Keratinocyte (primary cell): Measurements from ENCODE around the gene HACD1.

Experiments
- CTCF ChIP-seq, 3 experiments: IDR thresholded peaks in 1 of 3; conservative IDR thresholded peaks in 1 of 3; optimal IDR thresholded peaks in 1 of 3; 2 replicates in 2 of 3; 3 replicates in 1 of 3; pipeline versions ENCODE3 to v1.5.1; 2011; ENCODE audit warnings: low read length in 3 of 3, mild to moderate bottlenecking in 3 of 3, moderate library complexity in 2 of 3, control low read depth in 1 of 3, inconsistent platforms in 1 of 3; ENCODE audit not compliant: insufficient read depth in 2 of 3; ENCODE audit errors: extremely low read depth in 1 of 3
- EZH2 ChIP-seq: IDR thresholded peaks from one replicate; pipeline ENCODE4 v1.6.1; 2012; ENCODE audit warnings: inconsistent platforms, mild to moderate bottlenecking, low read length, moderate library complexity

GRCh38 chr10:17616403-17617030 lies 657 bp downstream of the HACD1 start:
- no peak for TF ChIP-seq CTCF (optimal IDR thresholded peaks at IDR 0.05 in 1 of 3, IDR thresholded peaks at IDR 0.05 in 1 of 3, conservative IDR thresholded peaks at IDR 0.05 in 1 of 3; ENCODE audit: extremely low read depth in 1 of 3, insufficient read depth in 2 of 3, low read length in 3 of 3)
- no peak for TF ChIP-seq EZH2
